Endothelial cell of umbilical vein (primary cell): Measurements from ENCODE around the gene GALK2. TPM values are rescaled to one million over a fixed set of nuclear protein-coding genes. Genes with fewer than 3 reads are reported as not detected.

ENCODE experiments used
- BruUV-seq: library from RNA; stranded (reverse); fragments of 400-500 nt; replicated peaks from 2 replicates; lab custom pipeline; 2021; lab: Mats Ljungman, UMichigan
- CTCF ChIA-PET: fragments of 300-600, 350-600 bp; sonication (Branson Sonifier 250); formaldehyde crosslinking; loops from one replicate; lab custom pipeline; 2021; ENCODE audit warnings: antibody characterized with exemption, inconsistent platforms; lab: Charles Lee
- POLR2A ChIA-PET: fragments of 300-600, 350-600 bp; sonication (Branson Sonifier 250); formaldehyde crosslinking; loops from one replicate; lab custom pipeline; 2021; ENCODE audit warnings: antibody characterized with exemption, inconsistent platforms; lab: Charles Lee
- DNase-seq: peaks from one replicate; pipeline ENCODE4 v3.0.0-alpha.2; 2011; ENCODE audit warnings: low read depth, low spot score
- FAIRE-seq: peaks from 2 replicates; lab custom pipeline; 2011; peaks lifted over from hg19 to GRCh38; lab: Jason Lieb, UNC
- H2AFZ ChIP-seq: 2 replicates; pipeline ENCODE4 v1.6.0; 2012; ENCODE audit warnings: low read depth, low read length, control low read depth, inconsistent platforms
- H3K27ac ChIP-seq: 2 replicates; pipeline ENCODE4 v1.5.1; 2011; ENCODE audit warnings: low read depth, mild to moderate bottlenecking, control low read depth, low read length, moderate library complexity; ENCODE audit not compliant: insufficient read depth
- H3K27me3 ChIP-seq, 2 experiments: 2 replicates each; pipeline versions ENCODE4 v1.6.0 to v1.6.1; 2011; ENCODE audit warnings: low read length in 2 of 2, mixed read lengths in 1 of 2; ENCODE audit not compliant: control insufficient read depth in 2 of 2, insufficient read depth in 2 of 2
- H3K36me3 ChIP-seq, 2 experiments: 2 replicates in 1 of 2; 3 replicates in 1 of 2; pipeline ENCODE4 v1.5.1; 2011; ENCODE audit warnings: low read length in 2 of 2, mild to moderate bottlenecking in 1 of 2, moderate library complexity in 1 of 2; ENCODE audit not compliant: control insufficient read depth in 2 of 2, insufficient read depth in 2 of 2; ENCODE audit errors: extremely low read depth in 1 of 2
- H3K4me1 ChIP-seq: 3 replicates; pipeline ENCODE4 v1.5.1; 2011; ENCODE audit warnings: mild to moderate bottlenecking, low read length; ENCODE audit not compliant: control insufficient read depth, insufficient read depth; ENCODE audit errors: extremely low read depth
- H3K4me2 ChIP-seq: 2 replicates; pipeline ENCODE4 v1.6.1; 2011; ENCODE audit warnings: low read length, control low read depth, mixed read lengths; ENCODE audit not compliant: insufficient read depth
- H3K4me3 ChIP-seq, 3 experiments: fragments of 200-600 bp in 1 of 3; sonication (generic), shearing (Covaris generic) in 1 of 3; replicated peaks in 1 of 3; 2 replicates each; pipeline ENCODE4 v1.5.1; 2011 to 2016; ENCODE audit warnings: control low read depth in 3 of 3, low read length in 3 of 3, mild to moderate bottlenecking in 2 of 3, inconsistent platforms in 1 of 3, low read depth in 1 of 3, moderate library complexity in 1 of 3; ENCODE audit not compliant: insufficient read depth in 1 of 3
- H3K79me2 ChIP-seq: 2 replicates; pipeline ENCODE4 v1.6.0; 2012; ENCODE audit warnings: low read length, inconsistent platforms; ENCODE audit not compliant: control insufficient read depth, insufficient read depth
- H3K9ac ChIP-seq: replicated peaks from 2 replicates; pipeline ENCODE3; 2011; ENCODE audit warnings: low read length, control low read depth; ENCODE audit not compliant: insufficient read depth; ENCODE audit errors: extremely low read depth
- H3K9me1 ChIP-seq: replicated peaks from 3 replicates; pipeline ENCODE4 v1.6.0; 2011; ENCODE audit warnings: mild to moderate bottlenecking, low read length; ENCODE audit not compliant: control insufficient read depth, insufficient read depth; ENCODE audit errors: extremely low read depth
- H3K9me3 ChIP-seq: replicated peaks from 2 replicates; pipeline ENCODE4 v1.5.1; 2012; ENCODE audit warnings: low read length, inconsistent platforms; ENCODE audit not compliant: control insufficient read depth, insufficient read depth
- H4K20me1 ChIP-seq: replicated peaks from 2 replicates; pipeline ENCODE3; 2011; ENCODE audit warnings: mild to moderate bottlenecking, low read length; ENCODE audit not compliant: control insufficient read depth, insufficient read depth; ENCODE audit errors: extremely low read depth
- POLR2A ChIP-seq: IDR thresholded peaks from 2 replicates; pipeline ENCODE4 v1.6.1; 2012; ENCODE audit warnings: low read depth, mild to moderate bottlenecking, control low read depth, low read length
- dilution Hi-C: fragments of 300-500 bp; cut with MboI; formaldehyde crosslinking; loops from one replicate; pipeline ENCODE4 v1.15.0; 2019; ENCODE audit warnings: low sequenced_read_pairs; ENCODE audit not compliant: extremely low pct_ligation_motif_present
- intact Hi-C: fragments of 100-400 bp; cut with micrococcal nuclease; formaldehyde crosslinking; loops from one replicate; pipeline ENCODE4 v1.10.0; 2022
- microRNA-seq: library from miRNA; unstranded; fragments of <30 nt; microRNA quantifications from one replicate; pipeline ENCODE4 v1.2.0, GENCODE V29; 2021; ENCODE audit warnings: borderline number of aligned reads, borderline replicate concordance
- polyA plus RNA-seq, 4 experiments: library from polyadenylated mRNA; depleted of rRNA in 3 of 4; stranded (reverse) in 3 of 4; unstranded in 1 of 4; fragments of >200 nt; gene quantifications; 2 replicates each; pipeline versions ENCODE4 v1.2.1 to v1.2.3, GENCODE V29; 2011 to 2012; ENCODE audit warnings: missing spikeins in 1 of 4
- small RNA-seq: library from RNA; depleted of rRNA; stranded (forward); fragments of <200 nt; gene quantifications from one replicate; pipeline ENCODE3, GENCODE V24; 2012; ENCODE audit warnings: low replicate concordance, low read depth; ENCODE audit not compliant: insufficient read depth, insufficient read length
- total RNA-seq: library from RNA; stranded (reverse); gene quantifications from 2 replicates; pipeline ENCODE4 v1.2.3, GENCODE V29; 2021

GALK2 gene
- total and polyA plus RNA-seq, 2 donors (not counting 3 experiments of a cell fraction or from before 2014, with no cell fraction given) = 19.9 to 31.3 TPM

DNA sequence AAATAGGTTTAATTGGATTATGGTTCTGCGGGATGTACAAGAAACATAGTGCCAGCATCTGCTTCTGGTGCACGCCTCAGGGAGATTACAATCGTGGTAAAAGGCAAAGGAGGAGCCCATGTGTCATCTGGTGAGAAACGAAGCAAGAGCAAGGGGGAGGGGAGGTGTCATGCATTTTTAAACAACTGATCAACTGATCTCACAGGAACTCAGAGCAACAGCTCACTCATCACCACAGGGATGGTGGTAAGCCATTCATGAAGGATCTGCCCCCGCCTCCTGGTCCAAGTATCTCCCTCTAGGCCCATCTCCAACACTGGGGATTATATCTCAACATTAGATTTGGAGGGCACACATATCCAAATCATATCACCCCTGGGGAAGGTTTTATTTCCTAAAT, 210.9 kb downstream of the GALK2 start:
- Histone ChIP-seq H3K4me2 (no peak overlapping the region), H3K9me3 (no peaks in the 10 kb centered on the region), H2AFZ (no peak overlapping the region), H3K4me3 (no peak overlapping the region), H4K20me1 (no peaks in the 10 kb centered on the region), H3K27me3 (peaks cover 0 to 6% of the 10 kb centered on the region in 2 experiments), H3K27ac (no peak overlapping the region), H3K4me1 (no peaks in the 10 kb centered on the region), H3K9ac (no peak overlapping the region), H3K79me2 (no peaks in the 10 kb centered on the region), H3K36me3 (no peaks in the 10 kb centered on the region), H3K9me1 (no peaks in the 10 kb centered on the region)
- no TSS peak for BruUV-seq
- ChIA-PET POLR2A (no interaction called here), CTCF (interaction anchor here (1.4 kb wide), 1 partner anchor 9 kb away, joined by 4 read pairs; no protein-coding TSS in a partner anchor)
- no peak for TF ChIP-seq POLR2A
- dilution Hi-C loops (no loop called here), intact Hi-C loops (no loop called here)
- DNase-seq = no peak
- no peak for FAIRE-seq

Small RNA genes lying within 50 kb of the gene (microRNA-seq; reads per million reads assigned to microRNA genes)
- gene MIR4716 = not detected

Small RNA genes lying within 50 kb of the gene (small RNA-seq; reads per million reads assigned to genes)
- gene MIR4716 = not detected
- not detected for gene RF00019
- gene RN7SL307P = not detected

Other genes starting within 250 kb of the GALK2 start
- gene SHC4, start 206.3 kb upstream of the GALK2 start, total RNA-seq = 0.20 TPM in 1 of 2 replicates, not detected in the other
- gene SHC4, start 206.3 kb upstream of the GALK2 start, polyA plus RNA-seq = 0.10 TPM in 1 of 2 replicates, not detected in the other
- gene SECISBP2L, start 123.8 kb upstream of the GALK2 start, total RNA-seq = 44.7 and 52.3 TPM in 2 replicates
- gene SECISBP2L, start 123.8 kb upstream of the GALK2 start, polyA plus RNA-seq = 23.1 and 23.2 TPM in 2 replicates
- 74.9 and 79.3 TPM in 2 replicates for gene COPS2, start 14.6 kb upstream of the GALK2 start, total RNA-seq
- 14.8 and 20.2 TPM in 2 replicates for gene COPS2, start 14.6 kb upstream of the GALK2 start, polyA plus RNA-seq